DND-41 (cell line): Measurements from ENCODE around the gene PDZRN3.

Source experiments
- EZH2 ChIP-seq: IDR thresholded peaks from 3 replicates; pipeline ENCODE4 v1.6.1; 2012; ENCODE audit warnings: borderline replicate concordance, low read depth, mild to moderate bottlenecking, moderate library complexity, low read length, inconsistent platforms; ENCODE audit not compliant: severe bottlenecking
- TF ChIP-seq, protein P1 (sequence below): IDR thresholded peaks from 2 replicates; pipeline ENCODE4 v1.5.1; 2012; ENCODE audit warnings: borderline replicate concordance, low read length, moderate library complexity, mild to moderate bottlenecking; ENCODE audit not compliant: poor library complexity, severe bottlenecking; ENCODE audit errors: extremely low read depth

DNA sequence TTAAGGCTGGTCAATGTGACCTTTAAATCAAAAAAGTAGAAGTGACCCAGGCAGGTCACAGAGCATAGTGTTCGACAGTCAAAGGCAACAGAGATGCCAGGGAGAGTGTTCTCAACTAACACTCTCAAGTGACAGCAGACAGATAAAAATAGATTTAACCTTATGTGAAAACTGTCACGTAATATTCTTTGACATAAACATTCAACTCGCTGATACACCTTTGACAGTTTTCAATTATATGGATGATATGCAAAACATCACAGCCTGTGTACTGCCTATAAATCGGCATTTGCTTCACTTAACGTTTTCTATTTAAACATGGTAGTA is 15.5 kb downstream of the PDZRN3 start:
- TF ChIP-seq, protein P1, sequence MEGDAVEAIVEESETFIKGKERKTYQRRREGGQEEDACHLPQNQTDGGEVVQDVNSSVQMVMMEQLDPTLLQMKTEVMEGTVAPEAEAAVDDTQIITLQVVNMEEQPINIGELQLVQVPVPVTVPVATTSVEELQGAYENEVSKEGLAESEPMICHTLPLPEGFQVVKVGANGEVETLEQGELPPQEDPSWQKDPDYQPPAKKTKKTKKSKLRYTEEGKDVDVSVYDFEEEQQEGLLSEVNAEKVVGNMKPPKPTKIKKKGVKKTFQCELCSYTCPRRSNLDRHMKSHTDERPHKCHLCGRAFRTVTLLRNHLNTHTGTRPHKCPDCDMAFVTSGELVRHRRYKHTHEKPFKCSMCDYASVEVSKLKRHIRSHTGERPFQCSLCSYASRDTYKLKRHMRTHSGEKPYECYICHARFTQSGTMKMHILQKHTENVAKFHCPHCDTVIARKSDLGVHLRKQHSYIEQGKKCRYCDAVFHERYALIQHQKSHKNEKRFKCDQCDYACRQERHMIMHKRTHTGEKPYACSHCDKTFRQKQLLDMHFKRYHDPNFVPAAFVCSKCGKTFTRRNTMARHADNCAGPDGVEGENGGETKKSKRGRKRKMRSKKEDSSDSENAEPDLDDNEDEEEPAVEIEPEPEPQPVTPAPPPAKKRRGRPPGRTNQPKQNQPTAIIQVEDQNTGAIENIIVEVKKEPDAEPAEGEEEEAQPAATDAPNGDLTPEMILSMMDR, result no peak
- TF ChIP-seq EZH2, result no peak
